ENCODE measurements around the gene MYRIP. TPM values are rescaled to one million over a fixed set of nuclear protein-coding genes. Genes with fewer than 3 reads are reported as not detected.

MYRIP gene
- total RNA-seq, 1 donor from 2014 or later = 0.54 TPM

- no peak for DNase-seq (ENCODE audit: low read depth, low spot score)
- Mint-ChIP-seq H3K36me3 (ENCODE audit: low read depth) (no peaks in the 10 kb centered on the region), H3K27me3 (ENCODE audit: low read depth) (peaks cover 9% of the 10 kb centered on the region), H3K9me3 (no peaks in the 10 kb centered on the region), H3K27ac (ENCODE audit: unreplicated experiment) (no peak overlapping the region), H3K4me1 (no peaks in the 10 kb centered on the region), H3K4me3 (no peak overlapping the region)
- no peak for TF ChIP-seq CTCF (conservative IDR thresholded peaks at IDR 0.05)
These were observed 339.4 kb downstream of the MYRIP start for GRCh38 chr3:40148827-40149226.

GRCh38 chr3:40152482-40153133 lies 343.2 kb downstream of the MYRIP start:
- Mint-ChIP-seq H3K27ac (ENCODE audit: unreplicated experiment) (no peak overlapping the region), H3K36me3 (ENCODE audit: low read depth) (no peaks in the 10 kb centered on the region), H3K27me3 (ENCODE audit: low read depth) (peaks cover 2% of the 10 kb centered on the region), H3K9me3 (no peaks in the 10 kb centered on the region), H3K4me3 (no peak overlapping the region), H3K4me1 (no peaks in the 10 kb centered on the region)
- DNase-seq (ENCODE audit: low read depth, low spot score) = no peak
- no peak for TF ChIP-seq CTCF (conservative IDR thresholded peaks at IDR 0.05)

- Mint-ChIP-seq H3K9me3 (peaks cover 3% of the 10 kb centered on the region), H3K4me1 (no peaks in the 10 kb centered on the region), H3K4me3 (no peak overlapping the region), H3K36me3 (ENCODE audit: low read depth) (peaks cover 8% of the 10 kb centered on the region), H3K27ac (ENCODE audit: unreplicated experiment) (no peak overlapping the region), H3K27me3 (ENCODE audit: low read depth) (peaks cover 6% of the 10 kb centered on the region)
- no peak for TF ChIP-seq CTCF (conservative IDR thresholded peaks at IDR 0.05)
- DNase-seq (ENCODE audit: low read depth, low spot score) = no peak
These were observed 351.5 kb downstream of the MYRIP start for GRCh38 chr3:40160933-40161332.

GRCh38 chr3:40162616-40163015 lies 353.2 kb downstream of the MYRIP start:
- H3K9me3 Mint-ChIP-seq = peaks cover 3% of the 10 kb centered on the region

GRCh38 chr3:40166997-40167396 lies 357.6 kb downstream of the MYRIP start:
- H3K27ac Mint-ChIP-seq (ENCODE audit: unreplicated experiment) = no peak overlapping the region
- H3K4me1 Mint-ChIP-seq = no peaks in the 10 kb centered on the region
- no peak for DNase-seq (ENCODE audit: low read depth, low spot score)

More at GRCh38 chr3:40162616-40163015, 353.2 kb downstream of the MYRIP start:
- Mint-ChIP-seq H3K4me1 (no peaks in the 10 kb centered on the region), H3K4me3 (no peak overlapping the region), H3K27ac (ENCODE audit: unreplicated experiment) (no peak overlapping the region), H3K36me3 (ENCODE audit: low read depth) (peaks cover 8% of the 10 kb centered on the region), H3K27me3 (ENCODE audit: low read depth) (peaks cover 9% of the 10 kb centered on the region)
- no peak for TF ChIP-seq CTCF (conservative IDR thresholded peaks at IDR 0.05)
- DNase-seq (ENCODE audit: low read depth, low spot score) = no peak

More at GRCh38 chr3:40166997-40167396, 357.6 kb downstream of the MYRIP start:
- Mint-ChIP-seq H3K9me3 (no peaks in the 10 kb centered on the region), H3K27me3 (ENCODE audit: low read depth) (peaks cover 8% of the 10 kb centered on the region), H3K4me3 (no peak overlapping the region), H3K36me3 (ENCODE audit: low read depth) (no peaks in the 10 kb centered on the region)
- TF ChIP-seq CTCF (conservative IDR thresholded peaks at IDR 0.05) = no peak
